GM12872 (cell line): ENCODE results near the gene ZNF667.
A peak's percentile ranks its signal among the peaks of the same experiment; 100 is the strongest.

Experiments
- CTCF ChIP-seq: IDR thresholded peaks from 3 replicates; pipeline ENCODE4 v1.5.1; 2011; ENCODE audit warnings: low read depth, mild to moderate bottlenecking, low read length, moderate library complexity; ENCODE audit not compliant: insufficient read depth

Gene ZNF667

GRCh38 chr19:56404705-56405056 lies 72.5 kb downstream of the ZNF667 start:
- no peak for TF ChIP-seq CTCF

DNA sequence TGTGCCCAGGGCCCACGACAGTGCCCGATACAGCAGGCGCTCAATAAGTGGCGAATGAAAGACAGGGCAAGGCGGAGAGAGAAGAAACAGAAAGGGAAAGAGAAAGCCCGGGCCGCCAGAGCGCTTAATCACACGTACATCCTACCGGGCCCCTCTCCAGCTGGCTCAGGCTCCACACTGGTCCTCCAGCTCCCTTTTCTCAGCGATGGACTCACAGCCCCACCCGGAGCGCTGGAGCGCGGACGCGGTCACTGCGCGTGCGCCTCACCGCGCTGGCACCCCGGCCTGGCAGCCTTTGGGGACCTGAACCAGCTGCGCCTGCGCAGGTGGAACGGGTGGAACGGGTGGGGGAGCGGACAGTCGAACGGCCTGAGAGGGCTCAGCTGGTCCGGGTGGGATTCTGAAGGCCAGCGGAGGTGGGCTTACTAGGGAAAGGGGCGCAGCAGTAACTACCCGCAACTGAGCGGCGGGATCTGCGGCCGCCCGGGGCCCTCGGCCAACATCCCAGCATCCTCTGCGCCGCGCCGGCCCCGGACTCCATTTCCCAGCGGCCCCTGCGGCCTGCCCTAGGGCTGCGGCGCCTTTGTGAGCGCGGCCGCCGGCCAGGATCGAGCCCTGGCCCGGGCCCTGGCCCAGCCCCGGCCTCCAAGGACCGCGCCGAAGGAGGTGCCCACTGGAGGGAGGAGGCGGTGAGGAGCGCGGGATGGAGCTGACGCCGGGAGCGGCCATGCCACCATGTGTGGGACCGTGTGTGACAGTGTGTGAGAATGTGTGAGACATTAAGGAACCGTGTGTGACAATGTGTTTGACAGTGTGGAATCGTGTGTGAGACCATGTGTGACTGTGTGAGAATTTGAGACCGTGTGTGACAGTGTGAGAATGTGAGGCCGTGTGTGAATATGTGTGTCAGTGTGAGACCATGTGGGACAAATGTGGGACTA lies 73.1 kb downstream of the ZNF667 start, which contains the start of gene ZNF583:
TSS of gene ZNF583 (plus strand) at position 569 of the 941 bp plus-strand sequence. CDS start 2,783 bp downstream, outside the sequence.
- no peak for TF ChIP-seq CTCF

GRCh38 chr19:56403261-56403660 lies 73.9 kb downstream of the ZNF667 start:
- TF ChIP-seq CTCF = no peak

DNA sequence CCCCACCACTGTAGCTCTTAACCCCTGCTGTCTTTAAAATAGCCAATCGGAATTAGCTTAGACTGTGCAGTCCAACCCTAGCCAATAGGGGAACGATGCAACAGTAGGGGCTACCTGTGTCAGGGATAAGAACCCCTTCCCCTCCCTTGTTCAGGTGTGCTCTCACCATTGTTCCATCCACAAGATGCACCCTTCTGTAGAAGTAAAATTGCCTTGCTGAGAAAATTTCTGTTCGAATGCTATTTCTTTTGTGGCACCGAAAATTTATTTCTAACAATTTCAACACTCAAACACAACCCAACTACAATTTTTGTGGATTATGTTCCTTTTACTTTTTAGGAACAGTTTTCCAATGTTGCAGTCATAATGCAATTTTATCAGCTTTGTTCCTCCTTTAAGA lies 76.7 kb downstream of the ZNF667 start:
- no peak for TF ChIP-seq CTCF

GRCh38 chr19:56398809-56399208 lies 78.3 kb downstream of the ZNF667 start:
- TF ChIP-seq CTCF = no peak

- TF ChIP-seq CTCF = peak; percentile 49
Observed at GRCh38 chr19:56393119-56394012, 83.8 kb downstream of the ZNF667 start, which contains the start of gene ZNF582. ZNF582 (minus strand) TSS chr19:56393534; CDS start chr19:56391752, 1,782 bp downstream.
